HepG2 (cell line): Measurements from ENCODE around the gene UCN. TPM values are rescaled to one million over a fixed set of nuclear protein-coding genes. Genes with fewer than 3 reads are reported as not detected.

Experiments
- ATAC-seq: fragments of 200-7000 bp; cut with Tn5 transposase; 3 replicates; pipeline ENCODE4 v1.9.1; 2020; ENCODE audit warnings: mild to moderate bottlenecking, moderate library complexity
- BruUV-seq: library from RNA; stranded (reverse); fragments of 400-500 nt; replicated peaks from 2 replicates; lab custom pipeline; 2021; lab: Mats Ljungman, UMichigan
- CTCF ChIA-PET: fragments of 300-600 bp; formaldehyde crosslinking; extraction: SDS; loops from one replicate; lab custom pipeline; 2021; ENCODE audit warnings: low total read pairs, inconsistent platforms, low intra/inter-chr PET ratio; lab: Yijun Ruan, JAX
- POLR2A ChIA-PET: fragments of 350-600 bp; sonication (Branson Sonifier 250); formaldehyde crosslinking; loops from one replicate; lab custom pipeline; 2020; ENCODE audit warnings: antibody characterized with exemption, inconsistent platforms; lab: Yijun Ruan, JAX
- DNase-seq: peaks from one replicate; pipeline ENCODE4 v3.0.0-alpha.2; 2015; ENCODE audit warnings: low spot score
- FAIRE-seq: peaks from 3 replicates; lab custom pipeline; 2011; peaks lifted over from hg19 to GRCh38; lab: Jason Lieb, UNC
- H2AFZ ChIP-seq: one replicate; pipeline ENCODE4 v1.6.1; 2011; ENCODE audit warnings: low read length, inconsistent platforms
- H3K27ac ChIP-seq: fragments of 300-600 bp; 3 replicates; pipeline ENCODE4 v1.8.0; 2011; ENCODE audit warnings: mixed run types, mild to moderate bottlenecking, mixed read lengths, low read length, inconsistent platforms; ENCODE audit not compliant: insufficient read depth; ENCODE audit errors: extremely low read length
- H3K27me3 ChIP-seq, 2 experiments: fragments of 200-600 bp in 1 of 2; 2 replicates in 1 of 2; 3 replicates in 1 of 2; pipeline versions ENCODE4 v1.6.0 to v1.8.0; 2011; ENCODE audit warnings: low read length in 2 of 2, mild to moderate bottlenecking in 2 of 2, moderate library complexity in 2 of 2, inconsistent platforms in 1 of 2; ENCODE audit not compliant: insufficient read depth in 2 of 2, control insufficient read depth in 1 of 2
- H3K36me3 ChIP-seq, 2 experiments: fragments of 200-600 bp in 1 of 2; replicated peaks in 1 of 2; 2 replicates in 1 of 2; 3 replicates in 1 of 2; pipeline versions ENCODE4 v1.5.1 to v1.8.0; 2011; ENCODE audit warnings: low read length in 2 of 2, inconsistent platforms in 1 of 2; ENCODE audit not compliant: insufficient read depth in 2 of 2, control insufficient read depth in 1 of 2
- H3K4me1 ChIP-seq: 2 replicates; pipeline ENCODE4 v1.5.1; 2012; ENCODE audit warnings: low read length, inconsistent platforms; ENCODE audit not compliant: insufficient read depth
- H3K4me2 ChIP-seq: 2 replicates; pipeline ENCODE4 v1.6.0; 2011; ENCODE audit warnings: low read depth, low read length, inconsistent platforms
- H3K4me3 ChIP-seq, 3 experiments: fragments of 200-600 bp in 1 of 3; sonication (generic), shearing (Covaris generic) in 1 of 3; replicated peaks in 1 of 3; 2 replicates each; pipeline ENCODE4 v1.5.1; 2011 to 2016; ENCODE audit warnings: low read length in 3 of 3, inconsistent platforms in 2 of 3, low read depth in 2 of 3, mild to moderate bottlenecking in 2 of 3, control low read depth in 1 of 3, mixed read lengths in 1 of 3; ENCODE audit not compliant: insufficient read depth in 1 of 3
- H3K79me2 ChIP-seq: one replicate; pipeline ENCODE4 v1.6.1; 2011; ENCODE audit warnings: low read length, inconsistent platforms; ENCODE audit not compliant: insufficient read depth
- H3K9ac ChIP-seq: 2 replicates; pipeline ENCODE4 v1.6.0; 2011; ENCODE audit warnings: mild to moderate bottlenecking, low read depth, low read length, inconsistent platforms; ENCODE audit not compliant: insufficient read depth
- H3K9me3 ChIP-seq: 2 replicates; pipeline ENCODE4 v1.5.1; 2012; ENCODE audit warnings: mild to moderate bottlenecking, low read length
- H4K20me1 ChIP-seq: 2 replicates; pipeline ENCODE4 v1.6.0; 2011; ENCODE audit warnings: inconsistent platforms, mild to moderate bottlenecking, low read length, moderate library complexity; ENCODE audit not compliant: insufficient read depth
- EZH2 ChIP-seq: conservative IDR thresholded peaks from 2 replicates; pipeline ENCODE4 v1.6.1; 2012; ENCODE audit warnings: mild to moderate bottlenecking, low read depth, low read length, moderate library complexity
- HNF4A ChIP-seq: sonication (generic); formaldehyde crosslinking; IDR thresholded peaks from 2 replicates; pipeline ENCODE4 v1.4.0; 2020; ENCODE audit warnings: missing genetic modification reagents
- KAT8 ChIP-seq: IDR thresholded peaks from 2 replicates; pipeline ENCODE4 v1.6.1; 2016; ENCODE audit warnings: missing genetic modification reagents, missing compliant biosample characterization
- WGBS: methylation state at CpG from one replicate; pipeline ENCODE4 v1.1.6; 2017; ENCODE audit warnings: low lambda C conversion rate; 5-methylcytosine and 5-hydroxymethylcytosine counted together
- in situ Hi-C: cut with HindIII; loops from 2 replicates; pipeline ENCODE4 v1.10.0; 2017; ENCODE audit warnings: low pct_unique_long_range_greater_than_20kb; ENCODE audit not compliant: extremely low pct_ligation_motif_present
- intact Hi-C: fragments of 100-400 bp; cut with micrococcal nuclease; formaldehyde crosslinking; loops from one replicate; pipeline ENCODE4 v1.10.0; 2022; ENCODE audit not compliant: unreplicated experiment
- polyA plus RNA-seq, 8 experiments: library from polyadenylated mRNA; depleted of rRNA in 3 of 8; stranded (reverse) in 7 of 8; unstranded in 1 of 8; fragments of >200 nt; fragmentation: Illumina TruSeq in 4 of 8; extraction: Trizol in 4 of 8; gene quantifications; 2 replicates each; pipeline versions ENCODE4 v1.2.1 to v1.2.3, GENCODE V29; 2011 to 2016; ENCODE audit warnings: low read depth in 4 of 8, missing spikeins in 1 of 8, mixed read lengths in 1 of 8; ENCODE audit not compliant: insufficient read depth in 1 of 8
- total RNA-seq, 5 experiments: library from RNA; depleted of rRNA; stranded (reverse); fragments of >200 nt; fragmentation: Illumina TruSeq; extraction: Trizol; gene quantifications; 2 replicates each; pipeline ENCODE4 v1.2.3, GENCODE V29; 2016; ENCODE audit warnings: low read depth in 1 of 5
- TF ChIP-seq, protein P1 (sequence below): sonication (generic); formaldehyde crosslinking; IDR thresholded peaks from 2 replicates; pipeline ENCODE4 v1.9.0; 2022; ENCODE audit warnings: missing genetic modification reagents, mild to moderate bottlenecking, borderline replicate concordance

Gene UCN
- total and polyA plus RNA-seq, 2 of the 13 experiments (the other 11 are each of a cell fraction or from before 2014, with no cell fraction given), result 1.2 to 2.3 TPM

DNA sequence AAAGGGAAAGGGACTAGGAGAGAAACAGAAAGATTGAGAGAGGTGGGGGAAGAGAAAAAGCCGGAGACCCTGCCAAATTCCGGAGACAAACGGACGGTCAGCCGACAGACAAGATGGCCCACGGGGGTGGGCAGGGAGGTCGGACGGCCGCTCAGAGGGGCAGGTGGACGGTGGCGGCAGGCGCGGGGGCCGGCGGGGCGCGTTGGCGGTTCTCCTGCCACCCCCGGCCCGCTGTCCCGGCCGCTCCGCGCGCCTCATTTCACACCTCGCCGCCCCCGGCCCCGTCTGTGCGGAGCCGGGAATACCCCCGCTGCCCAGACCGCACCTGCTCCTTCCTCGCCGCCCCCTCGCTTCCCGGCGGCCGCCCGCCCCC is 46.3 kb downstream of the UCN start:
- WGBS, result 26% methylated on average over 17 of the region's 40 CpGs
- BruUV-seq, result no TSS peak

DNA sequence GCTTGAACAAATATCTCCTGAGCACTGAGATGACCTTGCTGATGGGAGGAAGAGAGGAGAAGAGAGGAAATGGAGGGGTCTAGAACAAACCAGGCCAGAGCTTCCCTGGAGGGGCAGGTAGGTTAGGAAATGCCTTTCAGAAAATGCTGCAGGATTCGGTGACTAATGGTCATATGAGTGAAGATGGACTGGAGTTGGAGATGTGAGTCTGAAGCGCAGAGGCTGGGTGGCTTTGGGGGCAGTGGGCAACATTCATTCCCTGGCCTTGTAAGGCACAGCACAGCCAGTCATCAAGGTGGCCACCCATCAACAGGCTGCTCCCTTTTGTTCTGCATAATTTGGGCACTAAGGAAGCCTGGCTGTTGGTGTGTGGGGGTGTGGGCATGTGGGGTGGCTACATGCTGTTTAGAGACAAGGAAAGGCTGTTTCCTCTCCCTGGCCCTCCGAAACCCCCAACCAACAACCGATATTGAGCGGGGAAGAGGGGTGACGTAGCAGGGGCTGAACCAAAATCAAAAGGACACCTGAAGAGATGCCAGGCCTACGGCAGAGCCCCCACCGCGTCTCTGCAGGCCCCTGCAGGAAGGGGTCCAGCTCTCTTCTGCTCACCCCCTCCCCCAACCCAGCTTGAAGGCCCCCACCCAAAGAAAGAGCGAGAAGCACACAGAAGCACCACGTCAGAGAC is 46.9 kb downstream of the UCN start:
- Histone ChIP-seq H3K27ac (no peak overlapping the region), H3K79me2 (no peaks in the 10 kb centered on the region), H3K4me1 (peaks cover 26% of the 10 kb centered on the region), H3K9ac (no peak overlapping the region), H3K36me3 (no peaks in the 10 kb centered on the region), H3K27me3 (peaks cover 19 to 65% of the 10 kb centered on the region in 2 experiments), H2AFZ (no peak overlapping the region), H4K20me1 (no peaks in the 10 kb centered on the region), H3K4me2 (peak overlapping the region; percentile 92), H3K4me3 (peak overlapping the region in 1 of 3 experiments; percentile 77; a peak in 1 of 6 replicates), H3K9me3 (no peaks in the 10 kb centered on the region)
- ATAC-seq (no peak), DNase-seq (no peak), FAIRE-seq (peak; percentile 21)
- in situ Hi-C loops, result no loop called here
- BruUV-seq, result no TSS peak
- WGBS, result 61% methylated on average over 11 of the region's 11 CpGs
- POLR2A ChIA-PET, result no interaction called here
- intact Hi-C loops, result no loop called here
- TF ChIP-seq HNF4A (CRISPR knock-in tag), result no peak
- TF ChIP-seq KAT8 (CRISPR knock-in tag), result no peak
- TF ChIP-seq EZH2, result peak; percentile 55
- CTCF ChIA-PET, result interaction anchor here (1.0 kb wide), 1 partner anchor 42 kb away, joined by 5 read pairs; no protein-coding TSS in a partner anchor

More for the DNA sequence above, 46.3 kb downstream of the UCN start:
- no peak overlapping the region for H2AFZ ChIP-seq
- peak overlapping the region in 2 of 3 experiments; percentile 65 to 77; a peak in 4 of 6 replicates for H3K4me3 ChIP-seq
- in situ Hi-C loops, result no loop called here
- no peak for DNase-seq
- H3K9ac ChIP-seq, result no peak overlapping the region
- no peak overlapping the region for H3K27ac ChIP-seq
- H3K4me2 ChIP-seq, result peak overlapping the region; percentile 92
- CTCF ChIA-PET, result interaction anchor here (1.0 kb wide), 1 partner anchor 41 kb away, joined by 5 read pairs; no protein-coding TSS in a partner anchor
- TF ChIP-seq, protein P1, sequence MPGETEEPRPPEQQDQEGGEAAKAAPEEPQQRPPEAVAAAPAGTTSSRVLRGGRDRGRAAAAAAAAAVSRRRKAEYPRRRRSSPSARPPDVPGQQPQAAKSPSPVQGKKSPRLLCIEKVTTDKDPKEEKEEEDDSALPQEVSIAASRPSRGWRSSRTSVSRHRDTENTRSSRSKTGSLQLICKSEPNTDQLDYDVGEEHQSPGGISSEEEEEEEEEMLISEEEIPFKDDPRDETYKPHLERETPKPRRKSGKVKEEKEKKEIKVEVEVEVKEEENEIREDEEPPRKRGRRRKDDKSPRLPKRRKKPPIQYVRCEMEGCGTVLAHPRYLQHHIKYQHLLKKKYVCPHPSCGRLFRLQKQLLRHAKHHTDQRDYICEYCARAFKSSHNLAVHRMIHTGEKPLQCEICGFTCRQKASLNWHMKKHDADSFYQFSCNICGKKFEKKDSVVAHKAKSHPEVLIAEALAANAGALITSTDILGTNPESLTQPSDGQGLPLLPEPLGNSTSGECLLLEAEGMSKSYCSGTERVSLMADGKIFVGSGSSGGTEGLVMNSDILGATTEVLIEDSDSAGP (CRISPR knock-in tag), result no peak
- TF ChIP-seq, all 625 proteins: peak for 0
- Histone ChIP-seq H3K4me1 (peaks cover 26% of the 10 kb centered on the region), H3K27me3 (peaks cover 19 to 67% of the 10 kb centered on the region in 2 experiments), H3K9me3 (no peaks in the 10 kb centered on the region), H3K36me3 (no peaks in the 10 kb centered on the region), H3K79me2 (no peaks in the 10 kb centered on the region), H4K20me1 (no peaks in the 10 kb centered on the region)
- no peak for FAIRE-seq
- intact Hi-C loops, result no loop called here
- POLR2A ChIA-PET, result interaction anchor here (1.2 to 1.9 kb wide), 2 partner anchors 11 to 31 kb away, joined by 5 read pairs; no protein-coding TSS in a partner anchor
- ATAC-seq, result no peak
